EL (cell line): ENCODE results near the gene CPNE4.
"Not testable (repeated sequence)": the region's sequence is repeated elsewhere in the genome, so short reads cannot be mapped to it uniquely, and the experiment has no call there.

Experiments used
- DNase-seq: peaks from one replicate; pipeline ENCODE4 v3.0.0-alpha.2; 2016

Gene CPNE4

DNA sequence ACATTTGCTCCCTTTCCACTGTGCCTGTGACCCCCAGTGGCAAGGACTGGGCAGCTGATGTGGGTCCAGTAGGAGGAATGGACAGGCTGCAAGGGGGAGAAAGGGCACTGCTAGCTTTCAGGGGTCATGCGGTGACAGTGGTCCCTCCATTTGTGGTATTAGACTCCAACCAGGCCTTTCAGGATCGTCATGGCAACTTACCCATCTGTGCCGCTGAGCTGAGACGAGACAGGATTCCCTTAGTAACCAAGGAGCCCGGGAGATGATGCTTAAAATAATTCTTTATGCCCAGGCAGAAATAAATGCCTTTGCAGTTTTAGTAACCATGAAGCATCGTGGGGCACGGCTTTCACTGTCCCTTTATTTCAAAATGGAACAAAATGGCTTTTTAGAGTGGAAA is 516.1 kb downstream of the CPNE4 start:
- no peak for DNase-seq

- no peak for DNase-seq
These were observed 529.4 kb downstream of the CPNE4 start for GRCh38 chr3:131505421-131505820.

DNA sequence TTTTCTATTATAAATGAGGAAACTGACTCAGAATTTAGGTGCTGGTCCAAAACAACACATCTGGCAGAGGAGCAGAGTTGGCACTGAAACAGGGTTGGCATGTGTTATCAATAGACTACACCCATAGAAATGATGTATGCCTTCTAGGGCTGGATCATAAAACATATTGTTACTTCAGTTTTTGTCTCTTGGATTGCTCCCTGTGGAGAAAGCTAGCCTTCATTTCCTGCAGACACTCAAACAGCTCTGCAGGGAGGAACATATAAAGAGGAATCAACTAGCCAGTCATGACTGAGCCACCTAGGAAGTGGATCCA is 531.5 kb downstream of the CPNE4 start:
- no peak for DNase-seq

- peak; percentile 89 for DNase-seq
These were observed 532.1 kb downstream of the CPNE4 start, which contains the start of gene MRPL3 for GRCh38 chr3:131502530-131503319. Gene MRPL3 (minus strand): TSS chr3:131502971. CDS start chr3:131502821, 150 bp downstream.

GRCh38 chr3:131501949-131502348 is 532.9 kb downstream of the CPNE4 start:
- peak; percentile 1 for DNase-seq

DNA sequence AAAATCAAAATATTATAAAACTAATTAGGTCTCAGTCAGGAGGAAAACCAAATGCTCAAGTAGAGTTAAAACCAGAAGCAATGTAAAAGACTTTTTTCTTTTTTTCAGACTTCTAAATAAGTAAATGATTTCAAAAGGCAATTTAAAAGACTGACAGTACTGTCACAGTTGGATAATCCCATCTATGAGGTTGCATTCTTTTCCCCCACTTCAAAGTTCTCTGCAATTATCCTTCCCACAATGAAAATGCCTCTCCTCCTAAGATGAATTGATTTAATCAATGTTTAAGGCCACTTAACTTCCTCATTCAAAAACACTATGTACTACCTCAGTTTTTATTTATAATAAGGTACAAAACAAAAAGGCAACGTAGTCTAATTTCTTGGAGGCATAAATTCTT is 540.1 kb downstream of the CPNE4 start:
- DNase-seq = no peak

- DNase-seq = peak; percentile 2
These were observed 543.0 kb downstream of the CPNE4 start for GRCh38 chr3:131491775-131492174.

GRCh38 chr3:131491084-131491483 is 543.7 kb downstream of the CPNE4 start:
- no peak for DNase-seq

DNA sequence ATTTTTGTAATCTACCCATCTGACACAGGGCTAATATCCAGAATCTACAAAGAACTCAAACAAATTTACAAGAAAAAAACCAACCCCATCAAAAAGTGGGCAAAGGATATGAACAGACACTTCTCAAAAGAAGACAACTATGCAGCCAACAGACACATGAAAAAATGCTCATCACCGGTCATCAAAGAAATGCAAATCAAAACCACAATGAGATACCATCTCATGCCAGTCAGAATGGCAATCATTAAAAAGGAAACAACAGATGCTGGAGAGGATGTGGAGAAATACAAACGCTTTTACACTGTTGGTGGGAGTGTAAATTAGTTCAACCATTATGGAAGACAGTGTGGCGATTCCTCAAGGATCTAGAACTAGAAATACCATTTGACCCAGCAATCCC is 548.3 kb downstream of the CPNE4 start:
- not testable (repeated sequence) for DNase-seq

- no peak for DNase-seq
These were observed 549.7 kb downstream of the CPNE4 start for GRCh38 chr3:131485119-131485518.

- no peak for DNase-seq
These were observed 550.2 kb downstream of the CPNE4 start for GRCh38 chr3:131484496-131485111.
